SK-N-MC (cell line): ENCODE data around the gene KCNT1.

ENCODE experiments used
- EZH2 ChIP-seq: fragments of 200-600 bp; sonication (generic); IDR thresholded peaks from one replicate; pipeline ENCODE4 v1.6.1; 2017; ENCODE audit warnings: antibody characterized with exemption
- FOXP2 ChIP-seq: optimal IDR thresholded peaks from 2 replicates; pipeline ENCODE3; 2011; ENCODE audit warnings: mild to moderate bottlenecking, moderate library complexity; ENCODE audit not compliant: insufficient read depth; ENCODE audit errors: extremely low read length, control extremely low read depth
- POLR2AphosphoS5 ChIP-seq: IDR thresholded peaks from 2 replicates; pipeline ENCODE4 v1.6.1; 2012; ENCODE audit warnings: mild to moderate bottlenecking, low read depth, low read length, borderline replicate concordance

DNA sequence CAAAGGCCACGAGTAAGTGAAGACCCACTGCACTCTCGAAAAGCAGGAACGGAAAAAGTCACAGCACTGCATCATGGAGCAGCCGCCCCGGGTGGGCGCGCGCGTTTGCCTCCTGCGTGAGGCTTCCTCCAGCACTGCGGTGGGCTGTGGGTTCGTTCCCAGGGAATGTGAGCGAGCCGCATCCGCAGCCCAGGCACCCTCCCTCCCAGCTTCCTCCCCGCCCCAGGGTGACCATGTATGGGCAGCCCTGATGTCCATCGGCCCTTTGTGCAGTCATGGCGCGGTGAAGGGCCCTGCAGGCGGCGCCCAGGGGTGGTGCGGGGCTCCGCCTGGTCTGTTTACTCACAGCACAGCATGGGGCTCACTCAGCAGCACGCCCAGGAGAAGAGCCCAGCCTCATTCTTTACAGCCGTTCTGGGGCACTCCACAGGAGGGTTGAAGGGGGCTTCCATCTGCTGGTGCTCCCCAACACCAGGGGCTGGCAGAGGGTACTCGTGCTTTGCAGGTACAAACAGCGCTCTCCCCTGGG is 32.7 kb downstream of the KCNT1 start:
- TF ChIP-seq EZH2 = no peak
- no peak for TF ChIP-seq POLR2AphosphoS5
- no peak for TF ChIP-seq FOXP2
